Heart left ventricle (tissue), 16 donors: ENCODE measurements around the gene PNCK. TPM values are rescaled to one million over a fixed set of nuclear protein-coding genes. Genes with fewer than 3 reads are reported as not detected.

Experiments
- ATAC-seq, 4 donors: fragments of 200-7000 bp; cut with Tn5 transposase; one replicate each; pipeline ENCODE4 v1.9.1; 2020 to 2022; ENCODE audit warnings: moderate library complexity in 4 of 4, mild to moderate bottlenecking in 3 of 4, moderate number of reproducible peaks in 1 of 4
- DNase-seq, 5 donors: peaks; one replicate each; pipeline ENCODE4 v3.0.0-alpha.2; 2020
- H3K27ac ChIP-seq, 12 donors: fragments of 200-600 bp; sonication (generic) in 4 of 12; one replicate each; pipeline versions ENCODE4 v1.5.0 to v1.8.0; 2016 to 2022; ENCODE audit warnings: mild to moderate bottlenecking in 2 of 12
- H3K27me3 ChIP-seq, 9 donors: fragments of 200-600 bp; sonication (generic) in 2 of 9; one replicate each; pipeline versions ENCODE4 v1.5.1 to v1.8.0; 2016 to 2022; ENCODE audit warnings: mild to moderate bottlenecking in 3 of 9
- H3K36me3 ChIP-seq, 9 donors: fragments of 200-600 bp; sonication (generic) in 2 of 9; one replicate each; pipeline versions ENCODE4 v1.5.0 to v1.8.0; 2018 to 2022; ENCODE audit warnings: mild to moderate bottlenecking in 2 of 9
- H3K4me1 ChIP-seq, 12 donors: fragments of 200-600 bp; sonication (generic) in 4 of 12; one replicate each; pipeline versions ENCODE4 v1.5.0 to v1.8.0; 2016 to 2022; ENCODE audit warnings: mild to moderate bottlenecking in 3 of 12
- H3K4me3 ChIP-seq, 12 donors: fragments of 200-600 bp; sonication (generic) in 4 of 12; one replicate each; pipeline versions ENCODE4 v1.5.0 to v1.8.0; 2017 to 2022; ENCODE audit warnings: mild to moderate bottlenecking in 9 of 12, moderate library complexity in 4 of 12
- H3K9me3 ChIP-seq, 12 donors: fragments of 200-600 bp; sonication (generic) in 4 of 12; one replicate each; pipeline versions ENCODE4 v1.5.0 to v1.8.0; 2016 to 2022; ENCODE audit warnings: mild to moderate bottlenecking in 1 of 12
- CTCF ChIP-seq, 12 donors: fragments of 200-600 bp; sonication (generic) in 4 of 12; IDR thresholded peaks; one replicate each; pipeline versions ENCODE4 v1.5.0 to v1.8.0; 2018 to 2022; ENCODE audit warnings: antibody characterized with exemption in 12 of 12, mild to moderate bottlenecking in 5 of 12
- POLR2A ChIP-seq, 2 donors: fragments of 450-650 bp; IDR thresholded peaks; one replicate each; pipeline ENCODE4 v1.6.1; 2017; ENCODE audit warnings: antibody characterized with exemption in 2 of 2, mild to moderate bottlenecking in 2 of 2, moderate library complexity in 2 of 2
- WGBS, 4 donors: extraction: QIAGEN DNeasy Blood & Tissue Kit in 2 of 4; methylation state at CpG; one replicate each; pipeline versions ENCODE4 v1.1.5 to v1.1.7; 2013 to 2018; 5-methylcytosine and 5-hydroxymethylcytosine counted together
- intact Hi-C, 10 donors: fragments of 100-400 bp; cut with DNase I; formaldehyde crosslinking; loops; one replicate each; pipeline versions ENCODE4 v1.11.1 to v1.14.2; 2022
- long read RNA-seq, 3 donors: library from polyadenylated mRNA; unstranded; transcript quantifications; one replicate each; pipeline ENCODE4 v2.0.0, GENCODE V29; 2020 to 2021
- polyA plus RNA-seq, 2 donors: library from polyadenylated mRNA; stranded (reverse); fragments of 200-250 nt; gene quantifications; one replicate each; pipeline ENCODE4 v1.2.3, GENCODE V29; 2013
- total RNA-seq, 9 donors: library from RNA; depleted of rRNA in 2 of 9; stranded (reverse); fragments of >200 nt in 2 of 9; fragmentation: NEBNext Ultra II Directional in 3 of 9; extraction: Animal tissue kit (Norgen Biotek cat#: 25700) in 3 of 9; gene quantifications; one replicate each; pipeline versions ENCODE4 v1.1.0 to v1.2.4, GENCODE V29; 2016 to 2023
- donor health status: ischemic (EF 13 %, LVEDD 7.1; RV severe dilation, severe dysfunction).
- donor health status: healthy with polysubstance abuse.
- donor health status: DM: no; HTN: yes; CAD: no.
- donor health status: DM: no; HTN: no; CAD: no.
- donor health status: ischemic (EF 25% LVEDD 6.9; RV normal size, moderate dysfunction).
- donor health status: ischemic (EF 25% LVEDD 5.7; RV mildly dilated, moderate dysfunction).
- donor health status: healthy.
- donor health status: DM: yes; HTN: yes; CAD: no.
- donor health status: ischemic (EF 35%, LVEDD 5.7; RV mildly dilated, moderate dysfunction).
- donor health status: nonischemic (EF 11% LVEDD 7.7; RV severe dilation, severe dysfunction).
- donor health status: DM: yes; HTN: yes; CAD: no.
- donor health status: PGD.
- donor health status: ischemic (EF 29% LVEDD 5.4; RV normal size, mild dysfunction).
- donor health status: nonischemic (EF 23%, LVEDD 6.1; RV moderate dilation, normal function).

PNCK gene
- 1 to 10 TPM; 3.1 to 7.3 (median 6.6) TPM for total RNA-seq
- 1 to 10 TPM; 1.4 to 3.2 TPM for polyA plus RNA-seq
- long read RNA-seq, donor 1 = 0 reads
- long read RNA-seq, donor 2, transcript PNCK-201 (12 exons, 1,508 nt) = major isoform, 6 of 6 reads
- long read RNA-seq, donor 2, partial matches to known transcripts = 0 of 6 reads
- long read RNA-seq, donor 2, other reads (novel, unspliced or antisense) = 0 of 6 reads
- long read RNA-seq, donor 3, partial matches to known transcripts = 1 of 4 reads
- long read RNA-seq, donor 3, other reads (novel, unspliced or antisense) = 3 of 4 reads

- DNase-seq (peak in 1 of 5 donors; percentile 29), ATAC-seq (peak in 1 of 4 donors; percentile 39)
- TF ChIP-seq POLR2A (IDR thresholded peaks at IDR 0.05) (no peak), CTCF (IDR thresholded peaks at IDR 0.05) (no peak)
- intact Hi-C loops = no loop called here
- Histone ChIP-seq H3K27me3 (peaks cover 0 to 28% (median 0%) of the 10 kb centered on the region in 9 donors), H3K9me3 (no peaks in the 10 kb centered on the region), H3K36me3 (no peaks in the 10 kb centered on the region), H3K4me1 (no peaks in the 10 kb centered on the region), H3K27ac (peak within 1 kb of the TSS in 1 of 12 donors; percentile 63), H3K4me3 (peak within 1 kb of the TSS in 1 of 12 donors; percentile 31)
- WGBS, 4 donors = 8 to 50% (median 27%) methylated on average over 38 to 98 of the region's 98 CpGs
Observed at GRCh38 chrX:153673428-153674218, at the start of gene PNCK. Gene PNCK (minus strand): TSS chrX:153673813. CDS start chrX:153673076, 737 bp downstream.

- intact Hi-C loops = loop anchor here in 1 of 10 donors (10.0 kb wide), 1 partner anchor 202 kb away; the partner anchor contains the start of gene ARHGAP4
- peak overlapping the region in 11 of 12 donors; percentile 85 to 94 (median 91) for H3K27ac ChIP-seq
Observed at GRCh38 chrX:153722704-153723350, 49.2 kb upstream of the PNCK start.

DNA sequence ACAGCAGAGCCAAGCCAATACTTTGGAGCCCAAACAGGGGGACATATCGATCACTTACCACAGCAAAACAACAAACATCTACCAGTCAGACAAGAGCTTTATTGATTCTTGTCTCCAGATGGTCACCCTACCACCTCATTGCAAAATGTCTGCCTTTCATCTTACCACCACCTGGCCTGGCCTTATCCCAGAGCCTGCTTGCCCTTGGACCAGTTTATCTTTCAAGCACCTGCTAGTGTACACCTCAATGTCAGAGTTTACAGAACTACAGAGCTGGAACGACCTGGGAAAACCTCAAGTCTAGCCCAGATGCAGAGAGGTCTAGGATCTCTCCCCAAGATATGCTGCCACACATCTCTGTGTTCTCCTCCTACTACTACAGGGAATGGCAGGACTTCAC lies 46.1 kb upstream of the PNCK start:
- Histone ChIP-seq H3K36me3 (peaks cover 0 to 58% (median 48%) of the 10 kb centered on the region in 9 donors), H3K27ac (no peak overlapping the region), H3K4me3 (no peak overlapping the region), H3K9me3 (peaks cover 0 to 3% (median 0%) of the 10 kb centered on the region in 12 donors), H3K4me1 (peaks cover 0 to 18% (median 9%) of the 10 kb centered on the region in 12 donors), H3K27me3 (peaks cover 0 to 4% (median 0%) of the 10 kb centered on the region in 9 donors)
- TF ChIP-seq POLR2A (IDR thresholded peaks at IDR 0.05) (no peak), CTCF (IDR thresholded peaks at IDR 0.05) (no peak)
- ATAC-seq = no peak
- no peak for DNase-seq
- intact Hi-C loops = loop anchor here in 1 of 10 donors (10.0 kb wide), 1 partner anchor 205 kb away; the partner anchor contains the start of gene ARHGAP4
- 60 to 90% (median 77%) methylated on average over 2 of the region's 2 CpGs for WGBS, 4 donors

More at GRCh38 chrX:153722704-153723350, 49.2 kb upstream of the PNCK start:
- 44 to 73% (median 58%) methylated on average over 12 of the region's 12 CpGs for WGBS, 4 donors
- DNase-seq (no peak), ATAC-seq (no peak)
- TF ChIP-seq POLR2A (IDR thresholded peaks at IDR 0.05) = no peak
- no peak for TF ChIP-seq CTCF (IDR thresholded peaks at IDR 0.05)
- H3K4me1 ChIP-seq = peaks cover 3 to 45% (median 38%) of the 10 kb centered on the region in 12 donors
- H3K27me3 ChIP-seq = peaks cover 0 to 6% (median 0%) of the 10 kb centered on the region in 9 donors
- H3K4me3 ChIP-seq = peak overlapping the region in 10 of 12 donors; percentile 49 to 95 (median 74)
- peaks cover 0 to 42% (median 29%) of the 10 kb centered on the region in 9 donors for H3K36me3 ChIP-seq
- peaks cover 0 to 3% (median 0%) of the 10 kb centered on the region in 12 donors for H3K9me3 ChIP-seq
